ENCODE results near the gene C1orf198. TPM values are rescaled to one million over a fixed set of nuclear protein-coding genes. Genes with fewer than 3 reads are reported as not detected.

C1orf198 gene
- total RNA-seq, 1 experiment from 2014 or later = 18.0 TPM

Other genes starting within 250 kb of the C1orf198 start
- 20.4 and 22.7 TPM in 2 replicates for gene COG2, start 226.0 kb downstream of the C1orf198 start, total RNA-seq (2014; rRNA removed)
- gene AGT, start 154.4 kb downstream of the C1orf198 start, total RNA-seq (2014; rRNA removed) = 0.19 and 1.4 TPM in 2 replicates
- not detected in 2 replicates for gene CAPN9, start 121.1 kb downstream of the C1orf198 start, total RNA-seq (2014; rRNA removed)
- gene TTC13, start 110.3 kb upstream of the C1orf198 start, total RNA-seq (2014; rRNA removed) = 8.4 and 10.2 TPM in 2 replicates
- gene ARV1, start 110.6 kb upstream of the C1orf198 start, total RNA-seq (2014; rRNA removed) = 20.1 and 21.6 TPM in 2 replicates
- 2.9 and 4.9 TPM in 2 replicates for gene FAM89A, start 171.7 kb upstream of the C1orf198 start, total RNA-seq (2014; rRNA removed)